DLD1 (cell line): Measurements from ENCODE around the gene FBXL20.
"Not testable (repeated sequence)": the region's sequence is repeated elsewhere in the genome, so short reads cannot be mapped to it uniquely, and the experiment has no call there.

Source experiments
- in situ Hi-C: cut with HindIII; loops from 2 replicates; pipeline ENCODE4 v1.10.0; 2017; ENCODE audit warnings: low sequenced_read_pairs

The FBXL20 gene

DNA sequence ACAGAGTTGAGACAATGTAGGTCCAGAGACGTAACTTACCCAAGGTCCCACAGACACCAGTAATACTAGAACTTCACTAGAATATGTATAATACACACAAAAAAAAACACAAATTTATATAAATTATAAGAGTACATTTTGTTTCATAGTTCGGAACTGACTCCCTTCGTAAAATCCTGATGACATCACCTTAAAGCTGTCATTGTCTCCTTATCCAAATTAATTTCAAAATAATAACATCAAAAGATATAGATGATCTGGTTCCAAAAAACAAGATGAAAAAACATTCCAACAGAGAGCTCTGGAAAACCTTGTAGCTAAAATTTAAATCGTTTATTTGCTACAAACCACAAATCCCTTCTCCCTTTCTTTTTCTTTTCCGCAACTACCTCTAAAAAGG is 10.0 kb downstream of the FBXL20 start:
- in situ Hi-C loops: no loop called here

- in situ Hi-C loops: no loop called here
Observed at GRCh38 chr17:39385040-39385439, 16.4 kb downstream of the FBXL20 start.

- in situ Hi-C loops: no loop called here
Observed at GRCh38 chr17:39380144-39380543, 21.3 kb downstream of the FBXL20 start.

GRCh38 chr17:39376434-39376833 is 25.0 kb downstream of the FBXL20 start:
- in situ Hi-C loops: no loop called here

GRCh38 chr17:39367805-39368204 is 33.6 kb downstream of the FBXL20 start:
- in situ Hi-C loops: loop anchor here (25.0 kb wide), 1 partner anchor 356 kb away; no protein-coding TSS in a partner anchor

DNA sequence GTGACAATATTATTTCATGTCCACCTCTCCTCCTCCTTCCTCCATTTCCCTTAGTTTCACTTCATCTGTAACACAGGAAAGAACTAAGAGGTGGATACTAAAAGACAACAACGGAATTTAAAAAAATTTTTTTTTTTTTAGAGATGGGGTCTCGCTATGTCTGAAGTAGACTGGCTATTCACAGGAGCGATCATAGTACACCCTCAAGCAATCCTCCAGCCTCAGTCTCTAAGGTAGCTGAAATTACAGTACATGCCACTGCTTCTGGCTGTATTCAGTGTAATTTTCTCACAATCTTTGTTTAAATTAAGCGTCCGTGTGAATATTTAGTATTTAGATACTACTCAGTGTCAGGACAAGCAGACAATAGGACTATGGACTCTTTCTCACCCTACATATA is 35.6 kb downstream of the FBXL20 start:
- in situ Hi-C loops: loop anchor here (25.0 kb wide), 1 partner anchor 354 kb away; no protein-coding TSS in a partner anchor

DNA sequence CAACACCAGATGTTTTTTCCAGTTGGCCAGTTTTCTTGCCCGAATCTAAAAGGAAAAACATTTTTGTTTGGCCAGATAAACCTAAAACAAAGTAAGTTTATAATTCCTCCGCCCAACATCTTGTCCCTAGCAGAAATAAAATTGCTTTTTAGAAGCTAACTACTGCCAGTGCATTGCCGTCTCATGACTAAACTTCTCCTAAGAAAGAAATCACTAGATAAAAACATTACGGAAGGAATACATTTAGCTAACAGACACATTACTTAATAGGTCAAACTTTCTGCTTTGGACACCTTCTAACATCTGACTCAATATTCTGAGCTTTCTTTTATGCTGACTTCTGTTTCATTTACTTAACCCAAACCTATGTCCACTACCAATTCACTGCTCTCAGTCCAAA is 36.2 kb downstream of the FBXL20 start:
- in situ Hi-C loops: loop anchor here (25.0 kb wide), 1 partner anchor 353 kb away; no protein-coding TSS in a partner anchor

DNA sequence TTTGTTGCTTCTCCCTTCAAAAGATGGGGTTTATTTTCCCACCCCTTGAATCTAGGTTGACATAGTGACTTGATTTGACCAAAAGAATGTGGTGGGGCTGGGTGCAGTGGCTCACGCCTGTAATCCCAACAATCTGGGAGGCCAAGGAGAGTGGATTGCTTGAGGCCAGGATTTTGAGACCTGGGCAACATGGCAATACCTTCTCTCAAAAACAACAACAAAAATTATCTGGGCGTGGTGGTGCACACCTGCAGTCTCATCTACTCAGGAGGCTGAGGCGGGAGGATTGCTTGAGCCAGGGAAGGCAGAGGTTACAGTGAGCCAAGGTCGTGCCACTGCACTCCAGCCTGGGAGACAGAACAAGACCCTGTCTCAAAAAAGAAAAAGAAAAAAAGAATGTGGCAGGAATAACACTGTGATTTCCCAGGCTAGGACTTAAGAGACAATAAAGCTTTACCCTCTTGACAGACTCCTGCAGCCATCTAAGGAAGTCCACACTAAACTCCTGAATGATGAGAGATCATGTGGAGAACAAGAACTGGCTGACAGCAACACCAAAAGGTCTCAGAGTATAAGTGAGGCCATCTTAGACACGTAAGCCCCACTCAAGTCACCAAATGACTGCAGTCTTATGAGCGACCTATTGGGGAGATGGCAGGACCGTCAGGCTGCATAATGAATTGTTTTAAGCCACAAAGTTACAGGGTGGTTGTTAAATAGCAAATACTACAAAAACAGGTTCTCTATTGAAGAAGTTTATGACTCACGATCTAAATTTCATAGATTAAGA is 37.0 kb downstream of the FBXL20 start:
- in situ Hi-C loops: loop anchor here (25.0 kb wide), 1 partner anchor 352 kb away; no protein-coding TSS in a partner anchor

DNA sequence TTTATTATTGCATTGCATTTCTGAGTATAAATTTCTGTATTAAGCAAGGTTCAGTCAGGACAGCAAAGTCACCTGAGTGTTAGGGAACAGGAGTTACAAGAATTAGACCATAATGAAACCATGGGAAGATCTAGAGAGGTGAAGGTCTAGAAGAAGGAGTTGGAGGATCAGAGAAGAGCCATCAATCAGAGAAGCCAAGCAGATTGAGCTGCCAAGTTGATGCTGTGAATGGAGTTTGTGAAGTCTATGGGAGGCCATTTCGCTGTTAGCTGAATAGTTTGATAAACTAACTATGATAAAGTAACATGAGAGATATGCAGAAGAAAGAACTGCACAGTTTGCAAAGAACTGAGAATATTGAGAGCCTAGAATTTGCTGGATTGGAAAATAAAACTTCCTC is 40.4 kb downstream of the FBXL20 start:
- in situ Hi-C loops: loop anchor here (25.0 kb wide), 1 partner anchor 349 kb away; no protein-coding TSS in a partner anchor

GRCh38 chr17:39360537-39360936 is 40.9 kb downstream of the FBXL20 start:
- in situ Hi-C loops: loop anchor here (25.0 kb wide), 1 partner anchor 348 kb away; no protein-coding TSS in a partner anchor

- in situ Hi-C loops: loop anchor here (25.0 kb wide), 1 partner anchor 348 kb away; no protein-coding TSS in a partner anchor
Observed at GRCh38 chr17:39359994-39360393, 41.4 kb downstream of the FBXL20 start.

DNA sequence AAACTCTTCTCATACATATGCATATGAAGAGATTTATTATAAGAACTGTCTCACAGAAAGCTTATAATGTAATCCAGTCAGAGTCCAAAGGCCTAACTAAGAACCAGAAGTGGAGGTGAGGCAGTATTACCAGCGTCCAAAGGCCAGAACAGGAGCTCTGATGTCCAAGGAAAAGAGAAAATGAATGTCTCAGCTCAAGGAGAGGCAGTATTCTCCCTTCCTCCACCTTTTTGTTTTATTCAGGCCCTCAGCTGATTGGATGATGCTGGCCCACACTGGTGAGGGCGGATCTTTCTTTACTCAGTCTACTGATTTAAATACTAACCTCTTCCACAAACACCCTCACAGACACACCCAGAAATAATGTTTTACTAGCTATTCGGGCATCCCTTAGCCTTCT is 43.4 kb downstream of the FBXL20 start:
- in situ Hi-C loops: loop anchor here (25.0 kb wide), 1 partner anchor 346 kb away; no protein-coding TSS in a partner anchor

DNA sequence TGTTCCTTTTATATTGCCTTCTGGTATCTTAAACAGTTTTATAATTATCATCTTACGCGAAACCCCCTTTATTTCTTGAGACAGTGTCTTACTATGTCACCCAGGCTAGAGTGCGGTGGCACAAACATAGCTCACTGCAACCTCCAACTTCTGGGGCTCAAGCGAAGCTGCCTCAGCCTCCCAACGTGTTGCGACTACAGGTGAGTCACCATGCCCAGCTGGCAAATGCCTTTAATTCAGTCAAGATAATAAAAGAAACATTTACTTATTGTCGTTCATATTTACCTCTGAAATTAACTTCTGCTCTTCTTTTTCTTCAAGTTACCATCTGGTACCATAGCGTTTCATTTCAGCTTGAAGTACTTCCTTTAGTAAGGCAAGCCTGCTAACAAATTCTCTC is 43.9 kb downstream of the FBXL20 start:
- in situ Hi-C loops: loop anchor here (25.0 kb wide), 1 partner anchor 345 kb away; no protein-coding TSS in a partner anchor

DNA sequence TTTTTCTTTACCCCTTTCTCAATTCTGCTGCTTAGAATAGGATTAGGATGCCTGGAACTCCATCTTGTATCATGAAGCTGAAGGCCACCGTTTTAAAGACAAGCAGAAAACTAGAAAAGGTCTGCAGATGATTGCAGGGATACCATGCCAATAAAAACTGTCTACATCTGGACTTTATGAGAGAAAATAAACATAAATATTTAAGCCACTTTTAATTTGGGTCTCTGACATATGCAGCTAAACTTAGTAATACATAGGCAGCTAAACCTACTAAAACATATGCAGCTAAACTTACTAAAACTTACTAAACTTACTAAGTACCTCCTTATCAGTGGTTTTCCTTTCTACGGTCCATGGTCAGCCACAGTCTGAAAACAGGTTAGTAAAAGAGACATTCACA is 48.4 kb downstream of the FBXL20 start:
- in situ Hi-C loops: loop anchor here (25.0 kb wide), 1 partner anchor 341 kb away; no protein-coding TSS in a partner anchor

GRCh38 chr17:39352511-39352910 is 48.9 kb downstream of the FBXL20 start:
- in situ Hi-C loops: loop anchor here (25.0 kb wide), 1 partner anchor 340 kb away; no protein-coding TSS in a partner anchor

DNA sequence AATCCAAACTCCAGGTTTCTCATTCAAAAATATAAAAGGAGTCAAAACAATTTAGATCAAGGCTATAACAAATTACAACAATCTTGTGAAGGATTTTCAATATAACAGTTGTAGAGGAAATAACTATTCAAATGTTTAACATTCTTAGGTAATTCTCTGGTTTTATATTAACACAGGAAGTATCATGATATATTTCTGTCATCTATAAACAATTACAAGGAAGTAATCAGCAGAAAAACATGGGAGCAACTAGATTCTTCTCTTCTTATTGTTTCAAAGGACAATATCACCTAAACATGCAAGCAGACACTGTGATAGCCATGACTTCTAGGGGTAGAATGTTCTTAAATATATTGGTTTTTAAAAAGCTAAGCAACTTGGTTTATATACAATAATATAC is 49.9 kb downstream of the FBXL20 start:
- in situ Hi-C loops: loop anchor here (25.0 kb wide), 1 partner anchor 339 kb away; no protein-coding TSS in a partner anchor

- in situ Hi-C loops: no loop called here
Observed at GRCh38 chr17:39349246-39349645, 52.2 kb downstream of the FBXL20 start.

DNA sequence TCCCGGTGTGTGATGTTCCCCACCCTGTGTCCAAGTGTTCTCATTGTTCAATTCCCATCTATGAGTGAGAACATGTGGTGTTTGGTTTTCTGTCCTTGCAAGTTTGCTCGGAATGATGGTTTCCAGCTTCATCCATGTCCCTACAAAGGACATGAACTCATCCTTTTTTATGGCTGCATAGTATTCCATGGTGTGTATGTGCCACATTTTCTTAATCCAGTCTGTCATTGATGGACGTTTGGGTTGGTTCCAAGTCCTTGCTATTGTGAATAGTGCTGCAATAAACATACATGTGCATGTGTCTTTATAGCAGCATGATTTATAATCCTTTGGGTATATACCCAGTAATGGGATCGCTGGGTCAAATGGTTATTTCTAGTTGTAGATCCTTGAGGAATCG is 54.6 kb downstream of the FBXL20 start:
- in situ Hi-C loops: not testable (repeated sequence)

DNA sequence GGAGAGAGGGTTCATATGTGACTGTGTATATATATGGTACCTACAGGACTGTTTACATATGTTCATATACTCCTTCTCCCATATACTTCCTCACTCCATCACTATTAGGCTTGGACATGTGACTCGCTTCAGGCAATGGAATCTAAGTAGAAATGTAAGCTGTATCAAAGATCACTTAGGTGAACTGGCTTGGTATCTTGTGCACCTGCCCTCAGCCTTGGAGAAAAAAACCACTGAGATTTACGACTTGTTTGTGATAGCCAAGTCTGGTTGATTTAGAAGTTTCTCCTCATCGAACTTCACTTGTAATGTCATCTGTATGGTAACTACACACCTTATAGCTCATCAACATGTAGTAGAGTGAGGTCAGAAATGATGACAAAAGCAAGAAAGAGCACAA is 59.9 kb downstream of the FBXL20 start:
- in situ Hi-C loops: no loop called here

GRCh38 chr17:39340731-39341130 is 60.7 kb downstream of the FBXL20 start:
- in situ Hi-C loops: no loop called here

DNA sequence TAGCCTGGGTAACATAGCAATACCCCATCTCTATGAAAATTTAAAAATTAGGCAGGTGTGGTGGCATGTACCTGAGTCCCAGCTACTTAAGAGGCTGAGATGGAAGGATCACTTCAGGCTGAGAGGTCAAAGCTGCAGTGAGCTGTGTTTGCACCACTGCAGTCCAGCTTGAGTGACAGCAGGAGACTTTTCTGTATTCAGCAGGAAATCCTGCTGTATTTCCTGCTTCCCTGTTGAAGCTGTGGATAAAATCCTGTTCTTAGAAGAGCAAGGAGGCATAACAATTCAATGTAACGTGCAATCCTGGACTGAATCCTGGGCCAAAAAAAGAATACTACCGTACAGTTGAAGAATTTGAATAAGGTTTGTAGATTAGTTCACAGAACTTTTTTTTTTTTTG is 62.2 kb downstream of the FBXL20 start:
- in situ Hi-C loops: no loop called here

GRCh38 chr17:39337649-39338048 is 63.8 kb downstream of the FBXL20 start:
- in situ Hi-C loops: not testable (repeated sequence)
